H1 (cell line): ENCODE data around the gene BARX2. TPM values are rescaled to one million over a fixed set of nuclear protein-coding genes. Genes with fewer than 3 reads are reported as not detected.

Source experiments
- CTCF ChIA-PET: fragments of 300-600 bp; sonication (Branson Sonifier 250); formaldehyde crosslinking; loops from one replicate; lab custom pipeline; 2021; ENCODE audit not compliant: partially characterized antibody; lab: Charles Lee
- POLR2A ChIA-PET: fragments of 300-600 bp; sonication (Branson Sonifier 250); formaldehyde crosslinking; loops from one replicate; lab custom pipeline; 2021; ENCODE audit warnings: inconsistent platforms; ENCODE audit not compliant: partially characterized antibody; lab: Charles Lee
- DNase-seq, 2 experiments: peaks; one replicate each; pipeline versions ENCODE4 v3.0.0 to v3.0.0-alpha.2; 2010 to 2022; ENCODE audit warnings: low spot score in 2 of 2, low read depth in 1 of 2, mixed read lengths in 1 of 2
- FAIRE-seq: peaks from 2 replicates; lab custom pipeline; 2011; peaks lifted over from hg19 to GRCh38; lab: Jason Lieb, UNC
- H2AFZ ChIP-seq: 2 replicates; pipeline ENCODE4 v1.8.1; 2012; ENCODE audit warnings: low read length, inconsistent platforms
- H2AK5ac ChIP-seq: 2 replicates; pipeline ENCODE4 v1.6.1; 2013; ENCODE audit warnings: low read depth, low read length
- H2BK120ac ChIP-seq: replicated peaks from 2 replicates; pipeline ENCODE3; 2013; ENCODE audit warnings: low read depth, low read length, inconsistent platforms
- H2BK12ac ChIP-seq: 2 replicates; pipeline ENCODE4 v1.6.1; 2013; ENCODE audit warnings: low read depth, low read length
- H2BK15ac ChIP-seq: 2 replicates; pipeline ENCODE4 v1.6.1; 2013; ENCODE audit warnings: low read length
- H2BK20ac ChIP-seq: 2 replicates; pipeline ENCODE4 v1.6.1; 2013; ENCODE audit warnings: low read length
- H2BK5ac ChIP-seq: 2 replicates; pipeline ENCODE4 v1.6.1; 2013; ENCODE audit warnings: low read depth, low read length
- H3K14ac ChIP-seq: 2 replicates; pipeline ENCODE4 v1.6.1; 2013; ENCODE audit warnings: inconsistent platforms; ENCODE audit not compliant: insufficient read length
- H3K18ac ChIP-seq: 2 replicates; pipeline ENCODE4 v1.6.1; 2013; ENCODE audit warnings: low read length; ENCODE audit errors: extremely low read depth
- H3K23ac ChIP-seq: 2 replicates; pipeline ENCODE4 v1.6.1; 2013; ENCODE audit warnings: inconsistent platforms; ENCODE audit not compliant: insufficient read length
- H3K23me2 ChIP-seq: 2 replicates; pipeline ENCODE4 v1.6.1; 2013; ENCODE audit warnings: low read depth, low read length
- H3K27ac ChIP-seq: 2 replicates; pipeline ENCODE4 v1.6.1; 2011; ENCODE audit warnings: low read depth, low read length, inconsistent platforms
- H3K27me3 ChIP-seq, 4 experiments: replicated peaks in 1 of 4; 1 replicate in 1 of 4; 2 replicates in 3 of 4; pipeline versions ENCODE4 v1.6.1 to v1.8.1; 2011 to 2013; ENCODE audit warnings: low read length in 3 of 4, mild to moderate bottlenecking in 3 of 4, inconsistent platforms in 2 of 4, mixed read lengths in 2 of 4, moderate library complexity in 1 of 4; ENCODE audit not compliant: control insufficient read depth in 3 of 4, insufficient read depth in 3 of 4; ENCODE audit errors: extremely low read depth in 1 of 4
- H3K36me3 ChIP-seq, 4 experiments: 2 replicates each; pipeline versions ENCODE4 v1.6.1 to v1.8.1; 2011 to 2013; ENCODE audit warnings: mild to moderate bottlenecking in 4 of 4, low read length in 3 of 4, moderate library complexity in 2 of 4, control low read depth in 1 of 4, inconsistent platforms in 1 of 4; ENCODE audit not compliant: insufficient read depth in 4 of 4, control insufficient read depth in 2 of 4
- H3K4ac ChIP-seq: replicated peaks from 2 replicates; pipeline ENCODE3; 2013; ENCODE audit warnings: low read length, low read depth, mixed read lengths, inconsistent platforms; ENCODE audit not compliant: insufficient read length
- H3K4me1 ChIP-seq, 4 experiments: replicated peaks in 1 of 4; 1 replicate in 1 of 4; 2 replicates in 3 of 4; pipeline versions ENCODE4 v1.6.1 to v1.8.1; 2011 to 2013; ENCODE audit warnings: low read length in 3 of 4, inconsistent platforms in 2 of 4, mixed read lengths in 1 of 4; ENCODE audit not compliant: insufficient read depth in 4 of 4, control insufficient read depth in 3 of 4
- H3K4me2 ChIP-seq, 2 experiments: 2 replicates each; pipeline versions ENCODE4 v1.6.1 to v1.8.1; 2011 to 2013; ENCODE audit warnings: low read depth in 2 of 2, low read length in 2 of 2, control low read depth in 1 of 2, inconsistent platforms in 1 of 2, mild to moderate bottlenecking in 1 of 2; ENCODE audit not compliant: insufficient read depth in 1 of 2
- H3K4me3 ChIP-seq, 4 experiments: fragments of 200-600, 300-600 bp in 1 of 4; sonication (generic), shearing (Covaris generic), sonication (Bioruptor Twin) in 1 of 4; 2 replicates each; pipeline versions ENCODE4 v1.5.1 to v1.8.1; 2011 to 2016; ENCODE audit warnings: low read length in 4 of 4, low read depth in 3 of 4, control low read depth in 2 of 4, inconsistent platforms in 2 of 4, mild to moderate bottlenecking in 2 of 4, mixed read lengths in 1 of 4, moderate library complexity in 1 of 4; ENCODE audit not compliant: insufficient read depth in 2 of 4; ENCODE audit errors: extremely low read depth in 1 of 4
- H3K56ac ChIP-seq: replicated peaks from 2 replicates; pipeline ENCODE3; 2013; ENCODE audit warnings: low read depth, mild to moderate bottlenecking, mixed read lengths, low read length, inconsistent platforms; ENCODE audit not compliant: insufficient read length
- H3K79me1 ChIP-seq: 2 replicates; pipeline ENCODE4 v1.6.1; 2013; ENCODE audit warnings: low read depth, low read length, control low read depth
- H3K79me2 ChIP-seq, 2 experiments: 2 replicates each; pipeline versions ENCODE4 v1.6.1 to v1.8.1; 2012 to 2013; ENCODE audit warnings: low read length in 2 of 2, mild to moderate bottlenecking in 2 of 2, inconsistent platforms in 1 of 2; ENCODE audit not compliant: insufficient read depth in 2 of 2, control insufficient read depth in 1 of 2
- H3K9ac ChIP-seq, 4 experiments: replicated peaks in 1 of 4; 1 replicate in 1 of 4; 2 replicates in 3 of 4; pipeline versions ENCODE4 v1.6.1 to v1.8.1; 2011 to 2013; ENCODE audit warnings: low read depth in 3 of 4, low read length in 3 of 4, control low read depth in 2 of 4, mild to moderate bottlenecking in 2 of 4, moderate library complexity in 2 of 4, inconsistent platforms in 1 of 4; ENCODE audit errors: extremely low read depth in 1 of 4
- H3K9me3 ChIP-seq, 2 experiments: 2 replicates each; pipeline versions ENCODE4 v1.6.1 to v1.8.1; 2012 to 2013; ENCODE audit warnings: mild to moderate bottlenecking in 2 of 2, moderate library complexity in 2 of 2, control low read depth in 1 of 2, inconsistent platforms in 1 of 2, low read depth in 1 of 2, low read length in 1 of 2, mixed read lengths in 1 of 2; ENCODE audit not compliant: insufficient read depth in 2 of 2
- H4K20me1 ChIP-seq, 2 experiments: replicated peaks in 1 of 2; 2 replicates each; pipeline versions ENCODE3 to v1.8.1; 2011 to 2013; ENCODE audit warnings: inconsistent platforms in 2 of 2, low read length in 2 of 2, mild to moderate bottlenecking in 1 of 2; ENCODE audit not compliant: insufficient read depth in 2 of 2, control insufficient read depth in 1 of 2
- H4K5ac ChIP-seq: 2 replicates; pipeline ENCODE4 v1.6.1; 2013; ENCODE audit warnings: low read length, low read depth, mixed read lengths, inconsistent platforms; ENCODE audit not compliant: insufficient read length
- H4K8ac ChIP-seq: 2 replicates; pipeline ENCODE4 v1.8.0; 2013; ENCODE audit warnings: mild to moderate bottlenecking, moderate library complexity, low read length, inconsistent platforms; ENCODE audit not compliant: insufficient read depth; ENCODE audit errors: extremely low read depth
- H4K91ac ChIP-seq: replicated peaks from 2 replicates; pipeline ENCODE3; 2013; ENCODE audit warnings: low read length, mixed read lengths, inconsistent platforms; ENCODE audit not compliant: insufficient read length
- GTF2F1 ChIP-seq: IDR thresholded peaks from 2 replicates; pipeline ENCODE4 v1.6.1; 2012; ENCODE audit warnings: low read depth, low read length, improper control_type of control experiment, borderline replicate concordance
- POLR2AphosphoS5 ChIP-seq: IDR thresholded peaks from 2 replicates; pipeline ENCODE4 v1.6.1; 2011; ENCODE audit warnings: low read depth, low read length
- WGBS, 2 experiments: shearing (Covaris generic) in 1 of 2; methylation state at CpG; one replicate each; pipeline versions ENCODE4 v1.1.6 to v1.1.7; 2013 to 2015; ENCODE audit warnings: low lambda C conversion rate in 2 of 2, mixed read lengths in 2 of 2, inconsistent platforms in 1 of 2, low coverage in 1 of 2, missing lambda C conversion rate in 1 of 2; ENCODE audit not compliant: insufficient replicate concordance in 2 of 2, insufficient coverage in 1 of 2, insufficient read length in 1 of 2; ENCODE audit errors: extremely low coverage in 1 of 2, missing lambda C conversion rate in 1 of 2; 5-methylcytosine and 5-hydroxymethylcytosine counted together
- polyA plus RNA-seq, 7 experiments: library from polyadenylated mRNA; depleted of rRNA in 3 of 7; stranded (reverse) in 5 of 7; unstranded in 2 of 7; fragments of >200 nt in 5 of 7; fragments of 200-250 nt in 2 of 7; gene quantifications; 1 replicate in 5 of 7; 2 replicates in 1 of 7; 4 replicates in 1 of 7; pipeline versions ENCODE4 v1.2.1 to v1.2.3, GENCODE V29; 2011 to 2013; ENCODE audit warnings: missing spikeins in 2 of 7, mixed read lengths in 2 of 7
- total RNA-seq: library from RNA; stranded (reverse); fragmentation: NEBNext Ultra II Directional; extraction: Animal tissue kit (Norgen Biotek cat#: 25700); gene quantifications from 2 replicates; pipeline ENCODE4 v1.2.1, GENCODE V29; 2021

Gene BARX2
- total and polyA plus RNA-seq, 2 of the 8 experiments (the other 6 are each of a cell fraction or from before 2014, with no cell fraction given) = not detected

- Histone ChIP-seq H3K4me2 (no peak overlapping the region), H3K79me2 (no peaks in the 10 kb centered on the region), H3K9me3 (no peaks in the 10 kb centered on the region), H3K56ac (no peak overlapping the region), H3K79me1 (no peaks in the 10 kb centered on the region), H3K14ac (no peak overlapping the region), H2AFZ (no peak overlapping the region), H3K18ac (no peak overlapping the region; the same call in 1 of the 2 replicates), H4K20me1 (no peaks in the 10 kb centered on the region), H2AK5ac (no peak overlapping the region), H3K9ac (no peak overlapping the region), H4K8ac (no peak overlapping the region; the same call in 1 of the 2 replicates), H3K23me2 (no peaks in the 10 kb centered on the region), H4K91ac (no peak overlapping the region), H3K27ac (no peak overlapping the region), H3K36me3 (no peaks in the 10 kb centered on the region), H2BK15ac (0 out of 2 replicates have a peak overlapping the region, but pooled peaks have one; percentile 37), H3K4ac (no peak overlapping the region), H2BK12ac (no peak overlapping the region), H3K4me3 (no peak overlapping the region), H3K27me3 (no peaks in the 10 kb centered on the region), H2BK120ac (no peak overlapping the region), H4K5ac (no peak overlapping the region), H2BK20ac (no peak overlapping the region), H3K23ac (no peak overlapping the region), H3K4me1 (peaks cover 2 to 6% (median 4%) of the 10 kb centered on the region in 4 experiments; a peak in 6 of 7 replicates), H2BK5ac (peak overlapping the region; percentile 35; the same call in 1 of the 2 replicates)
- TF ChIP-seq POLR2AphosphoS5 (no peak), GTF2F1 (no peak)
- POLR2A ChIA-PET = no interaction called here
- DNase-seq = no peak
- WGBS, 2 experiments = 81% methylated on average over 13 of the region's 13 CpGs; no CpG with 5 or more reads in 1 of the 2 experiments
- CTCF ChIA-PET = interaction anchor here (0.7 kb wide), 1 partner anchor 15 kb away, joined by 3 read pairs; no protein-coding TSS in a partner anchor
- FAIRE-seq = no peak
Measured at GRCh38 chr11:129458756-129459535, 83.3 kb downstream of the BARX2 start.
